ENCODE data around the gene MAGEE1.

Gene MAGEE1

DNA sequence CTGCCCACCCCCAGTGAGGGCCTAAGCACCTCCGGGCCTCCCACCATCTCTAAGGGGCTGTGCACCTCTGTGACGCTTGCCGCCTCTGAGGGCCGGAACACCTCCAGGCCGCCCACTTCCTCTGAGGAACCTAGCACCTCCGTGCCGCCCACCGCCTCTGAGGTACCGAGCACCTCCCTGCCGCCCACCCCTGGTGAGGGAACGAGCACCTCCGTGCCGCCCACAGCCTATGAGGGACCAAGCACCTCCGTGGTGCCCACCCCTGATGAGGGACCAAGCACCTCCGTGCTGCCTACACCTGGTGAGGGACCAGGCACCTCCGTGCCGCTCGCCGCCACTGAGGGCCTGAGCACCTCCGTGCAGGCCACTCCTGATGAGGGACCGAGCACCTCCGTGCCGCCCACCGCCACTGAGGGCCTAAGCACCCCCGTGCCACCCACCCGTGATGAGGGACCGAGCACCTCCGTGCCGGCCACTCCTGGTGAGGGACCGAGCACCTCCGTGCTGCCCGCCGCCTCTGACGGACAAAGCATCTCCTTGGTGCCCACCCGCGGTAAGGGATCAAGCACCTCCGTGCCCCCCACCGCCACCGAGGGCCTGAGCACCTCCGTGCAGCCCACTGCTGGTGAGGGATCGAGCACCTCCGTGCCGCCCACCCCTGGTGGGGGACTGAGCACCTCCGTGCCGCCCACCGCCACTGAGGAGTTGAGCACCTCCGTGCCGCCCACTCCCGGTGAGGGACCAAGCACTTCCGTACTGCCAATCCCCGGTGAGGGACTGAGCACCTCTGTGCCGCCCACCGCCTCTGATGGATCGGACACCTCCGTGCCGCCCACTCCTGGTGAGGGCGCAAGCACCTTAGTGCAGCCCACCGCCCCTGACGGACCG is 977 bp downstream of the MAGEE1 start:
- no peak for DNase-seq (ENCODE audit: low read depth)
- H3K4me3 ChIP-seq (ENCODE audit: low read depth, low read length): no peak overlapping the region
- TF ChIP-seq, protein P1, sequence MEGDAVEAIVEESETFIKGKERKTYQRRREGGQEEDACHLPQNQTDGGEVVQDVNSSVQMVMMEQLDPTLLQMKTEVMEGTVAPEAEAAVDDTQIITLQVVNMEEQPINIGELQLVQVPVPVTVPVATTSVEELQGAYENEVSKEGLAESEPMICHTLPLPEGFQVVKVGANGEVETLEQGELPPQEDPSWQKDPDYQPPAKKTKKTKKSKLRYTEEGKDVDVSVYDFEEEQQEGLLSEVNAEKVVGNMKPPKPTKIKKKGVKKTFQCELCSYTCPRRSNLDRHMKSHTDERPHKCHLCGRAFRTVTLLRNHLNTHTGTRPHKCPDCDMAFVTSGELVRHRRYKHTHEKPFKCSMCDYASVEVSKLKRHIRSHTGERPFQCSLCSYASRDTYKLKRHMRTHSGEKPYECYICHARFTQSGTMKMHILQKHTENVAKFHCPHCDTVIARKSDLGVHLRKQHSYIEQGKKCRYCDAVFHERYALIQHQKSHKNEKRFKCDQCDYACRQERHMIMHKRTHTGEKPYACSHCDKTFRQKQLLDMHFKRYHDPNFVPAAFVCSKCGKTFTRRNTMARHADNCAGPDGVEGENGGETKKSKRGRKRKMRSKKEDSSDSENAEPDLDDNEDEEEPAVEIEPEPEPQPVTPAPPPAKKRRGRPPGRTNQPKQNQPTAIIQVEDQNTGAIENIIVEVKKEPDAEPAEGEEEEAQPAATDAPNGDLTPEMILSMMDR (IDR thresholded peaks at IDR 0.05; ENCODE audit: low read depth, low read length): no peak
- TF ChIP-seq MYC (IDR thresholded peaks at IDR 0.05; ENCODE audit: low read depth, low read length) (no peak), POLR2A (IDR thresholded peaks at IDR 0.05; ENCODE audit: extremely low read depth, insufficient read length) (no peak)
- TF ChIP-seq, protein P2, sequence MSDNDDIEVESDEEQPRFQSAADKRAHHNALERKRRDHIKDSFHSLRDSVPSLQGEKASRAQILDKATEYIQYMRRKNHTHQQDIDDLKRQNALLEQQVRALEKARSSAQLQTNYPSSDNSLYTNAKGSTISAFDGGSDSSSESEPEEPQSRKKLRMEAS (IDR thresholded peaks at IDR 0.05; ENCODE audit: low read depth, low read length): no peak

DNA sequence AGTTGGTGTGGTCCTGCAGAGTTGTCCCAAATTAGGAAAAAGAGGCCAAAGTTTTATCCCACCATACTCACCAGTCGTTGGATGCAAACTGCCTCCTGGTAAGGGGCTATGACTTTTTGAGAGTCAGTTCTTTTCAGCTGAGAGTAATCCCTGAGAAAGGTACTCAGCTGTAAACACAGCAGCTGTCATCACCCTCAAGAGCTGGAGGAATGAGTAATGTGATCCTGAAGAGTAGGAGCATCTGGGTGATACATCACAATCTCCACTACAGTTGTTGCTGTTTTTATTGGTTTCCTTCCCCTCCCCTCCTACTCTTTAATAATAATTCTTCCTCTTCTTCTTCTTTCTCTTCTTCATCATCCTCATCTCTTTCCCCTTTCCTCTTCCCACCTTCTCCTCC is 5.7 kb downstream of the MAGEE1 start:
- no peak for DNase-seq (ENCODE audit: low read depth)
- no peak overlapping the region for H3K4me3 ChIP-seq (ENCODE audit: low read depth, low read length)
- no peak for TF ChIP-seq POLR2A (IDR thresholded peaks at IDR 0.05; ENCODE audit: extremely low read depth, insufficient read length)
- TF ChIP-seq, protein P1 (IDR thresholded peaks at IDR 0.05; ENCODE audit: low read depth, low read length): no peak
- TF ChIP-seq, protein P2 (IDR thresholded peaks at IDR 0.05; ENCODE audit: low read depth, low read length): no peak
- TF ChIP-seq MYC (IDR thresholded peaks at IDR 0.05; ENCODE audit: low read depth, low read length): no peak

DNA sequence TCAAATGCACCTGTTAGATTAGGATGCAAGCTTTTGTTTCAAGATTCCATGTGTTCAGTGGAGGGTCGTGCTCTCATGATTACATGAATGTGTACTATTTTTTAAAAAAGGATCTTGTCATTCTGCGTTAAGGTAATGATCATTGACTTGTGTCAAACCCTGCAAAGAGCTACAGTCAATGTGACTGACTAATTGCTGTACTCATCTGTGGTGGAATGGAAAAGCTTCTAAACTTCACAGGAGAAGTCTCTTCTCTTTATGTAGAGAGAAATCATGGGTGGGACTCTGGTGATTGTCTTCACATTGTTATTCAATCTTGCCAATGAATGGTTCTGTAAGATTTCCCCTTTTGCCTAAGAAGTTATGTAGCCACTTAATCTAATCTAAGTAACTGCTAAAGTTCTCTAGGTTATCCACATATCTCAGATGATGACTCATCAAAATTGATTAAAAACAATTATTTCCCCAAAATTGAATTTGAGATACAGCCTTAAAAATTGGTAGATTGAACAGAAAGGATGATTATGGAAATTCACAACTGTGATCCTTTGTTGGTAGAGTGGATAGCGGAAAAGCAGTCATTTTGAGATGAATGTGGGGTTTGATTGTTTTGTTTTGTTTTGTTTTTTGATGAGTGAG is 6.7 kb downstream of the MAGEE1 start:
- no peak overlapping the region for H3K4me3 ChIP-seq (ENCODE audit: low read depth, low read length)
- no peak for TF ChIP-seq POLR2A (IDR thresholded peaks at IDR 0.05; ENCODE audit: extremely low read depth, insufficient read length)
- TF ChIP-seq, protein P1 (IDR thresholded peaks at IDR 0.05; ENCODE audit: low read depth, low read length): no peak
- TF ChIP-seq, protein P2 (IDR thresholded peaks at IDR 0.05; ENCODE audit: low read depth, low read length): no peak
- TF ChIP-seq MYC (IDR thresholded peaks at IDR 0.05; ENCODE audit: low read depth, low read length): no peak
- DNase-seq (ENCODE audit: low read depth): no peak

DNA sequence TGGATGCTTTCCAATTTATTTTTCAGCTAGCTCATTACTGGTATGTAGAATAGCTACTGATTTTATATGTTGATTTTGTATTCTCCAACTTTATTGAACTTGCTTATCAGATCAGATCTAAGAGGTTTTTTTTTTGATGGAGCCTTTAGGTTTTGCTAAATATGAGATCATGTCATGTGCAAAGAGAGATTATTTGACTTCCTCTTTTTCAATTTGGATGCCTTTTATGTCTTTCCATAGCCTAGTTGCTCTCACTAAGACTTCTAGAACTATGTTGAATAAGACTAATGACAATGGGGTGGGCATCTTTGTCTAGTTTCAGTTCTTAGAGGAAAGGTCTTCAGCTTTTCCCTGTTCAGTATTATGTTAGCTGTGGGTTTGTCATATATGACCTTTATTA is 11.7 kb downstream of the MAGEE1 start:
- no peak overlapping the region for H3K4me3 ChIP-seq (ENCODE audit: low read depth, low read length)
- TF ChIP-seq MYC (IDR thresholded peaks at IDR 0.05; ENCODE audit: low read depth, low read length) (no peak), POLR2A (IDR thresholded peaks at IDR 0.05; ENCODE audit: extremely low read depth, insufficient read length) (no peak)
- TF ChIP-seq, protein P2 (IDR thresholded peaks at IDR 0.05; ENCODE audit: low read depth, low read length): no peak
- TF ChIP-seq, protein P1 (IDR thresholded peaks at IDR 0.05; ENCODE audit: low read depth, low read length): no peak
- DNase-seq (ENCODE audit: low read depth): no peak

DNA sequence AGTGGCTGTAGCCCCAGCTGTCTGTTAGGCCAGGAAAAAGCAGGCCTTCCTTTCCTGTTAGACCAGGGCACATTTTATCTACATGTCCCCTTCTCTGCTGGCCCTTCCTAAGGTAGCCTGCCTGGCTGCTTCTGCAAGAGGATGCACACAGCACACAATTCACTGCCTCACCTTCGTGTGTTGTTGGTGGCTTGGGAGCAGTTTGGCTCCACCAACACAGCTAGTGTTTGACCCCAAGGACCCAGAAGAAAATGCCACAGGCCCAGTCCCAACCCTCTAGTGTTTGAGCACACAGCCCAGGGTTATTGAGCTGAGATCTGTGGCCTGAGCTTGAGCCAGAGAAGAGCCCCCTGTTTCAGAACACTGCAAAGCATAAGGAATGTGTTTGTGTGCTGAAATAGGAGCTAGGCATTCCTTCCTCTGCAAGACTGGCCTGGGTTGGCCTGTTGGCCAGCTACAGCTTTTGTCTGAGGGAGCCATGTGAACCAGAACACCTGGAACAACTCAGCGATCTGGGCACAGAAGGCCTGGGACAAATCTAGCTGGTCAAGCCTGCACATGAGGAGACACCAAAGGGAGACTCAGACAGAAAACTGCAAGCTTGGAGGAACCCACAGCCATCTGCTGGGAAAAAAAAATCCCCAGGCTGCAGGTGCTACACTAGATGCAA is 26.4 kb downstream of the MAGEE1 start:
- no peak overlapping the region for H3K4me3 ChIP-seq (ENCODE audit: low read depth, low read length)
- no peak for TF ChIP-seq MYC (IDR thresholded peaks at IDR 0.05; ENCODE audit: low read depth, low read length)
- TF ChIP-seq, protein P2 (IDR thresholded peaks at IDR 0.05; ENCODE audit: low read depth, low read length): no peak
- no peak for DNase-seq (ENCODE audit: low read depth)
